GM19043 (cell line): ENCODE results near the gene ZNF699.
"Not testable (repeated sequence)": the region's sequence is repeated elsewhere in the genome, so short reads cannot be mapped to it uniquely, and the experiment has no call there.

Experiments used
- ATAC-seq: cut with Tn5 transposase; IDR thresholded peaks from one replicate; pipeline ENCODE4 v1.9.1; 2021; ENCODE audit warnings: low read depth; ENCODE audit not compliant: unreplicated experiment

The ZNF699 gene

GRCh38 chr19:9289231-9289884 is 20.3 kb downstream of the ZNF699 start:
- ATAC-seq: no peak

DNA sequence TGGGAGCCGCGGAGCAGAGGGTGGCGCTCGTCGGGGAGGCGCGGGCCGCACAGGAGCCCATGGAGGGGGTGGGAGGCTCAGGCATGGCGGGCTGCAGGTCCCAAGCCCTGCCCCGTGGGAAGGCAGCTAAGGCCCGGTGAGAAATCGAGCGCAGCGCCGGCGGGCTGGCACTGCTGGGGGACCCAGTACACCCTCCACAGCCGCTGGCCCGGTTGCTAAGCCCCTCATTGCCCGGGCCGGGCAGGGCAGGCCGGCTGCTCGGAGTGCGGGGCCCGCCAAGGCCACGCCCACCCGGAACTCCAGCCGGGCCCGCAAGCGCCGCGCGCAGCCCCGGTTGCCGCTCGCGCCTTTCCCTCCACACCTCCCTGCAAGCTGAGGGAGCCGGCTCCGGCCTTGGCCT is 26.2 kb downstream of the ZNF699 start:
- ATAC-seq: not testable (repeated sequence)

- ATAC-seq: no peak
Measured at GRCh38 chr19:9251236-9251635, 58.4 kb downstream of the ZNF699 start.

- no peak for ATAC-seq
Measured at GRCh38 chr19:9250630-9251029, 59.0 kb downstream of the ZNF699 start, which contains the start of gene OR7E24. TSS of gene OR7E24 (plus strand) at chr19:9250930. CDS start at chr19:9251044, 114 bp downstream.
